Measurements from ENCODE around the gene SYNGR4. TPM values are rescaled to one million over a fixed set of nuclear protein-coding genes. Genes with fewer than 3 reads are reported as not detected.

The SYNGR4 gene
- total and polyA plus RNA-seq, 2 experiments from 2014 or later: 0.57 TPM; not detected in 1

GRCh38 chr19:48379058-48379457 is 14.9 kb downstream of the SYNGR4 start:
- Histone ChIP-seq H3K27me3 (no peaks in the 10 kb centered on the region), H3K4me3 (no peak overlapping the region), H3K27ac (no peak overlapping the region), H3K9me3 (ENCODE audit: low read depth) (no peaks in the 10 kb centered on the region), H3K4me1 (ENCODE audit: low read depth) (no peaks in the 10 kb centered on the region), H3K36me3 (peaks cover 14% of the 10 kb centered on the region)
- no peak for TF ChIP-seq CTCF (IDR thresholded peaks at IDR 0.05; ENCODE audit: low read depth, low read length)
- no peak for DNase-seq (ENCODE audit: low read depth in 1 of 2, low spot score in 1 of 2)

- H3K27ac ChIP-seq: no peak overlapping the region
- no peak for DNase-seq (ENCODE audit: low read depth in 1 of 2, low spot score in 1 of 2)
- no peaks in the 10 kb centered on the region for H3K9me3 ChIP-seq (ENCODE audit: low read depth)
- peaks cover 30% of the 10 kb centered on the region for H3K36me3 ChIP-seq
- no peaks in the 10 kb centered on the region for H3K27me3 ChIP-seq
- no peak for TF ChIP-seq CTCF (IDR thresholded peaks at IDR 0.05; ENCODE audit: low read depth, low read length)
- no peaks in the 10 kb centered on the region for H3K4me1 ChIP-seq (ENCODE audit: low read depth)
- H3K4me3 ChIP-seq: no peak overlapping the region
Measured at GRCh38 chr19:48381178-48381950, 17.2 kb downstream of the SYNGR4 start.

GRCh38 chr19:48382286-48382685 is 18.1 kb downstream of the SYNGR4 start:
- Histone ChIP-seq H3K36me3 (peaks cover 34% of the 10 kb centered on the region), H3K9me3 (ENCODE audit: low read depth) (no peaks in the 10 kb centered on the region)
- TF ChIP-seq CTCF (IDR thresholded peaks at IDR 0.05; ENCODE audit: low read depth, low read length): no peak

GRCh38 chr19:48385461-48386087 is 21.4 kb downstream of the SYNGR4 start:
- no peaks in the 10 kb centered on the region for H3K9me3 ChIP-seq (ENCODE audit: low read depth)
- peaks cover 3% of the 10 kb centered on the region for H3K4me1 ChIP-seq (ENCODE audit: low read depth)
- peaks cover 48% of the 10 kb centered on the region for H3K36me3 ChIP-seq
- DNase-seq (ENCODE audit: low read depth in 1 of 2, low spot score in 1 of 2): no peak
- no peaks in the 10 kb centered on the region for H3K27me3 ChIP-seq
- no peak overlapping the region for H3K27ac ChIP-seq
- no peak for TF ChIP-seq CTCF (IDR thresholded peaks at IDR 0.05; ENCODE audit: low read depth, low read length)
- no peak overlapping the region for H3K4me3 ChIP-seq

More at GRCh38 chr19:48382286-48382685, 18.1 kb downstream of the SYNGR4 start:
- Histone ChIP-seq H3K27ac (peak overlapping the region; percentile 23), H3K27me3 (no peaks in the 10 kb centered on the region), H3K4me1 (ENCODE audit: low read depth) (no peaks in the 10 kb centered on the region), H3K4me3 (no peak overlapping the region)
- DNase-seq (ENCODE audit: low read depth in 1 of 2, low spot score in 1 of 2): no peak

- Histone ChIP-seq H3K36me3 (peaks cover 48% of the 10 kb centered on the region), H3K27ac (no peak overlapping the region), H3K4me1 (ENCODE audit: low read depth) (peaks cover 3% of the 10 kb centered on the region), H3K4me3 (no peak overlapping the region), H3K27me3 (no peaks in the 10 kb centered on the region), H3K9me3 (ENCODE audit: low read depth) (no peaks in the 10 kb centered on the region)
- no peak for TF ChIP-seq CTCF (IDR thresholded peaks at IDR 0.05; ENCODE audit: low read depth, low read length)
- DNase-seq (ENCODE audit: low read depth in 1 of 2, low spot score in 1 of 2): no peak
Measured at GRCh38 chr19:48386981-48387380, 22.8 kb downstream of the SYNGR4 start.
